Measurements from ENCODE around the gene ZFAND2A. TPM values are rescaled to one million over a fixed set of nuclear protein-coding genes. Genes with fewer than 3 reads are reported as not detected.

The ZFAND2A gene
- polyA plus RNA-seq, 2 of the 4 experiments (the other 2 are of a cell fraction) = 44.1 to 88.6 TPM

DNA sequence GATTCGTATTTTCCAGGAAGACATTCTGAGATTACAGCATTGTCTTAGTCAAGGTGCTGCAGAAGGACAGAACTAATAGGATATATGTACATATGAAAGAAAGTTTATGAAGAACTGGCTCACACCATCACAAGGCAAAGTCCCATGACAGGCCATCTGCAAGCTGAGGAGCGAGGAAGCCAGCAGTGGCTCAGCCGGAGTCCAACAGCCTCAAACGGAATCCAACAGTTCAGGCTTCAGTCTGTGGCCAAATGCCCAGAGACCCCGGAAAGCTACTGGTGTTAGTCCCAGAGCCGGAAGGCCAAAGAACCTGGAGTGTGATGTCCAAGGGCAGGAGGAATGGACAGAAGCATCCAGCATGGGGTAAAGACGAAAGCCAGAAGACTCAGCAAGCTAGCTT lies 4.4 kb upstream of the ZFAND2A start:
- H3K27ac ChIP-seq = no peak overlapping the region
- H3K9me3 ChIP-seq = no peaks in the 10 kb centered on the region
- DNase-seq (ENCODE audit: low read depth in 1 of 2, low spot score in 1 of 2) (no peak), FAIRE-seq (no peak), ATAC-seq (no peak)
- no peak overlapping the region for H3K4me2 ChIP-seq
- CTCF ChIA-PET = interaction anchor here (0.9 to 6.2 kb wide), 2 partner anchors 12 to 23 kb away, joined by 3 to 41 read pairs; no protein-coding TSS in a partner anchor
- POLR2A ChIA-PET = no interaction called here
- TF ChIP-seq MAFK (IDR thresholded peaks at IDR 0.05; ENCODE audit: partially characterized antibody) = no peak
- TF ChIP-seq, protein P1, sequence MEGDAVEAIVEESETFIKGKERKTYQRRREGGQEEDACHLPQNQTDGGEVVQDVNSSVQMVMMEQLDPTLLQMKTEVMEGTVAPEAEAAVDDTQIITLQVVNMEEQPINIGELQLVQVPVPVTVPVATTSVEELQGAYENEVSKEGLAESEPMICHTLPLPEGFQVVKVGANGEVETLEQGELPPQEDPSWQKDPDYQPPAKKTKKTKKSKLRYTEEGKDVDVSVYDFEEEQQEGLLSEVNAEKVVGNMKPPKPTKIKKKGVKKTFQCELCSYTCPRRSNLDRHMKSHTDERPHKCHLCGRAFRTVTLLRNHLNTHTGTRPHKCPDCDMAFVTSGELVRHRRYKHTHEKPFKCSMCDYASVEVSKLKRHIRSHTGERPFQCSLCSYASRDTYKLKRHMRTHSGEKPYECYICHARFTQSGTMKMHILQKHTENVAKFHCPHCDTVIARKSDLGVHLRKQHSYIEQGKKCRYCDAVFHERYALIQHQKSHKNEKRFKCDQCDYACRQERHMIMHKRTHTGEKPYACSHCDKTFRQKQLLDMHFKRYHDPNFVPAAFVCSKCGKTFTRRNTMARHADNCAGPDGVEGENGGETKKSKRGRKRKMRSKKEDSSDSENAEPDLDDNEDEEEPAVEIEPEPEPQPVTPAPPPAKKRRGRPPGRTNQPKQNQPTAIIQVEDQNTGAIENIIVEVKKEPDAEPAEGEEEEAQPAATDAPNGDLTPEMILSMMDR (IDR thresholded peaks at IDR 0.05) = no peak
- TF ChIP-seq, protein P2, sequence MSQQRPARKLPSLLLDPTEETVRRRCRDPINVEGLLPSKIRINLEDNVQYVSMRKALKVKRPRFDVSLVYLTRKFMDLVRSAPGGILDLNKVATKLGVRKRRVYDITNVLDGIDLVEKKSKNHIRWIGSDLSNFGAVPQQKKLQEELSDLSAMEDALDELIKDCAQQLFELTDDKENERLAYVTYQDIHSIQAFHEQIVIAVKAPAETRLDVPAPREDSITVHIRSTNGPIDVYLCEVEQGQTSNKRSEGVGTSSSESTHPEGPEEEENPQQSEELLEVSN (IDR thresholded peaks at IDR 0.05; ENCODE audit: borderline replicate concordance, low read depth) = no peak
- no peak for TF ChIP-seq CBX2 (IDR thresholded peaks at IDR 0.05; ENCODE audit: borderline replicate concordance, low read depth)
- TF ChIP-seq FOXS1 (CRISPR knock-in tag; IDR thresholded peaks at IDR 0.05) = no peak
- no peak for TF ChIP-seq POLR2AphosphoS2 (conservative IDR thresholded peaks at IDR 0.05; ENCODE audit: low read length)
- TF ChIP-seq PHF8 (IDR thresholded peaks at IDR 0.05; ENCODE audit: borderline replicate concordance, low read depth) = no peak
- TF ChIP-seq, protein P3, sequence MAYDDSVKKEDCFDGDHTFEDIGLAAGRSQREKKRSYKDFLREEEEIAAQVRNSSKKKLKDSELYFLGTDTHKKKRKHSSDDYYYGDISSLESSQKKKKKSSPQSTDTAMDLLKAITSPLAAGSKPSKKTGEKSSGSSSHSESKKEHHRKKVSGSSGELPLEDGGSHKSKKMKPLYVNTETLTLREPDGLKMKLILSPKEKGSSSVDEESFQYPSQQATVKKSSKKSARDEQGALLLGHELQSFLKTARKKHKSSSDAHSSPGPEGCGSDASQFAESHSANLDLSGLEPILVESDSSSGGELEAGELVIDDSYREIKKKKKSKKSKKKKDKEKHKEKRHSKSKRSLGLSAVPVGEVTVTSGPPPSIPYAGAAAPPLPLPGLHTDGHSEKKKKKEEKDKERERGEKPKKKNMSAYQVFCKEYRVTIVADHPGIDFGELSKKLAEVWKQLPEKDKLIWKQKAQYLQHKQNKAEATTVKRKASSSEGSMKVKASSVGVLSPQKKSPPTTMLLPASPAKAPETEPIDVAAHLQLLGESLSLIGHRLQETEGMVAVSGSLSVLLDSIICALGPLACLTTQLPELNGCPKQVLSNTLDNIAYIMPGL (CRISPR knock-in tag; IDR thresholded peaks at IDR 0.05; ENCODE audit: borderline replicate concordance) = no peak
- no peak for TF ChIP-seq TP53 (CRISPR knock-in tag; IDR thresholded peaks at IDR 0.05)
- no peak for TF ChIP-seq KDM1A (IDR thresholded peaks at IDR 0.05; ENCODE audit: low read depth)
- no peak for TF ChIP-seq SMC3 (IDR thresholded peaks at IDR 0.05)
- TF ChIP-seq, protein P4, sequence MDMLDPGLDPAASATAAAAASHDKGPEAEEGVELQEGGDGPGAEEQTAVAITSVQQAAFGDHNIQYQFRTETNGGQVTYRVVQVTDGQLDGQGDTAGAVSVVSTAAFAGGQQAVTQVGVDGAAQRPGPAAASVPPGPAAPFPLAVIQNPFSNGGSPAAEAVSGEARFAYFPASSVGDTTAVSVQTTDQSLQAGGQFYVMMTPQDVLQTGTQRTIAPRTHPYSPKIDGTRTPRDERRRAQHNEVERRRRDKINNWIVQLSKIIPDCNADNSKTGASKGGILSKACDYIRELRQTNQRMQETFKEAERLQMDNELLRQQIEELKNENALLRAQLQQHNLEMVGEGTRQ (IDR thresholded peaks at IDR 0.05) = no peak
- TF ChIP-seq, protein P5, sequence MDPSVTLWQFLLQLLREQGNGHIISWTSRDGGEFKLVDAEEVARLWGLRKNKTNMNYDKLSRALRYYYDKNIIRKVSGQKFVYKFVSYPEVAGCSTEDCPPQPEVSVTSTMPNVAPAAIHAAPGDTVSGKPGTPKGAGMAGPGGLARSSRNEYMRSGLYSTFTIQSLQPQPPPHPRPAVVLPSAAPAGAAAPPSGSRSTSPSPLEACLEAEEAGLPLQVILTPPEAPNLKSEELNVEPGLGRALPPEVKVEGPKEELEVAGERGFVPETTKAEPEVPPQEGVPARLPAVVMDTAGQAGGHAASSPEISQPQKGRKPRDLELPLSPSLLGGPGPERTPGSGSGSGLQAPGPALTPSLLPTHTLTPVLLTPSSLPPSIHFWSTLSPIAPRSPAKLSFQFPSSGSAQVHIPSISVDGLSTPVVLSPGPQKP (IDR thresholded peaks at IDR 0.05; ENCODE audit: low read depth, low read length) = no peak
- no peak for TF ChIP-seq RCOR1 (IDR thresholded peaks at IDR 0.05; ENCODE audit: low read depth, low read length)
- TF ChIP-seq TFCP2L1 (CRISPR knock-in tag; IDR thresholded peaks at IDR 0.05) = no peak
- TF ChIP-seq, protein P6, sequence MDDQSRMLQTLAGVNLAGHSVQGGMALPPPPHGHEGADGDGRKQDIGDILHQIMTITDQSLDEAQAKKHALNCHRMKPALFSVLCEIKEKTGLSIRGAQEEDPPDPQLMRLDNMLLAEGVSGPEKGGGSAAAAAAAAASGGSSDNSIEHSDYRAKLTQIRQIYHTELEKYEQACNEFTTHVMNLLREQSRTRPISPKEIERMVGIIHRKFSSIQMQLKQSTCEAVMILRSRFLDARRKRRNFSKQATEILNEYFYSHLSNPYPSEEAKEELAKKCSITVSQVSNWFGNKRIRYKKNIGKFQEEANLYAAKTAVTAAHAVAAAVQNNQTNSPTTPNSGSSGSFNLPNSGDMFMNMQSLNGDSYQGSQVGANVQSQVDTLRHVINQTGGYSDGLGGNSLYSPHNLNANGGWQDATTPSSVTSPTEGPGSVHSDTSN (IDR thresholded peaks at IDR 0.05) = no peak
- no peak for TF ChIP-seq KDM5A (IDR thresholded peaks at IDR 0.05)
- TF ChIP-seq ZNF302 (CRISPR knock-in tag; IDR thresholded peaks at IDR 0.05) = no peak
- TF ChIP-seq, protein P7, sequence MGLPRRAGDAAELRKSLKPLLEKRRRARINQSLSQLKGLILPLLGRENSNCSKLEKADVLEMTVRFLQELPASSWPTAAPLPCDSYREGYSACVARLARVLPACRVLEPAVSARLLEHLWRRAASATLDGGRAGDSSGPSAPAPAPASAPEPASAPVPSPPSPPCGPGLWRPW (IDR thresholded peaks at IDR 0.05) = no peak
- 85% methylated on average over 7 of the region's 7 CpGs for WGBS (ENCODE audit: missing lambda C conversion rate)
- no peak overlapping the region for H3K4me3 ChIP-seq
- peaks cover 9% of the 10 kb centered on the region; the same call in 2 of the 3 replicates for H3K4me1 ChIP-seq
